Putamen (tissue), 1 donor: Measurements from ENCODE around the gene TMEM150B.
"Not testable (repeated sequence)": the region's sequence is repeated elsewhere in the genome, so short reads cannot be mapped to it uniquely, and the experiment has no call there.

Source experiments
- DNase-seq: peaks from one replicate; pipeline ENCODE4 v3.0.0-alpha.2; 2016; ENCODE audit warnings: low spot score

The TMEM150B gene

GRCh38 chr19:55339105-55339888 is 14.2 kb upstream of the TMEM150B start, which contains the start of gene KMT5C:
Gene KMT5C (plus strand): TSS chr19:55339876. CDS start chr19:55341937, 2,061 bp downstream.
- peak; percentile 100 for DNase-seq

DNA sequence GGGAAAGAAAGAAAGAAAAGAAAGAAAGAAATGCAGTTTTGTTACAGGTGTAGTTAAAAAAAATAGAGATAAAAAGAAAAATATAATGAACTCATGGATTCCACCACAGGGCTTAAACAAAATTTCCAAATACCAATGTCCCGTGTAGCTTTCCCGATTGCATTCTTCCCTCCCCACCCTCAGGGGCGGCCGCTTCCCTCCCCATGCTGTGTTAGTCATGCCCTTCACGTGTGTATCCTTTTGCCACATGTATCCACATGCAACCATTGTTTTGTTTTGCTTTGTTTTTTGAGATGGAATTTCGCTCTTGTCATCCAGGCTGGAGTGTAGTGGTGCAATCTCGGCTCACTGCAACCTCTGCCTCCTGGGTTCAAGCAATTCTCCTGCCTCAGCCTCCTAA is 11.0 kb upstream of the TMEM150B start:
- no peak for DNase-seq

DNA sequence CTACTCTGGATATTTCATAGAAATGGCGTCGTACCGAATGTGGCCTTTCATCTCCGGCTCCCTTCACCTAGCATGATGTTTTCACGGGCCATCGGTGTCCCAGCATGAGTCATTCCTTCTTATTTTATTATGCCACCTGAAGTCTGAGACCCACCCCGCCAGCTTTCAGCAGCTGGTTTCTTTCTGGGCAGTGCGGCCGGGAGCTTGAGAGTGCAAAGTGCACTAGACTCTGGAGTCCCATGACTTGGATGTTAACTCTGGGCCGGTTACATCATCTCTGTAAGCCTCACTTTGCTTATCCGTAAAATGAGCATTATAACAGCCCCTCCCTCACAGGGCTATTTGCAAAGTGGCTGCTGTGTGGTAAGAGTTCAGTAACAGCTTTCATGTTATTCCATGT is 8.7 kb upstream of the TMEM150B start:
- DNase-seq: no peak

DNA sequence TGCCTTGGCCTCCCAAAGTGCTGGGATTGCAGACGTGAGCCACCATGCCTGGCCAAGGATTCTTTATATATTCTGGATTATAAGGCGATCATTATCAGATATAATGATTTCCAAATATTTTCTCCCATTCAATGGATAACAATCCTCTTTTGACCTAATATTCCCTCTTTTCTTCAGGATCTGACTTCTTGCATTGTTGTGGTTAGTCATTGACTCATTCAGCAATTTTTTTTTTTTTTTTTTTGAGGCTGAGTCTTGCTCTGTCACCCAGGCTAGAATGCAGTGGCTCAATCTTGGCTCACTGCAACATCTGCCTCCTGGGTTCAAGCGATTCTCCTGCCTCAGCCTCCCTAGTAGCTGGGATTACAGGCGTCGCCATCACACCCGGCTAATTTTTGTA is 4.7 kb upstream of the TMEM150B start:
- DNase-seq: not testable (repeated sequence)

- DNase-seq: not testable (repeated sequence)
Observed at GRCh38 chr19:55328774-55329318, 3.7 kb upstream of the TMEM150B start.

GRCh38 chr19:55324662-55325061 is 479 bp downstream of the TMEM150B start:
- no peak for DNase-seq

DNA sequence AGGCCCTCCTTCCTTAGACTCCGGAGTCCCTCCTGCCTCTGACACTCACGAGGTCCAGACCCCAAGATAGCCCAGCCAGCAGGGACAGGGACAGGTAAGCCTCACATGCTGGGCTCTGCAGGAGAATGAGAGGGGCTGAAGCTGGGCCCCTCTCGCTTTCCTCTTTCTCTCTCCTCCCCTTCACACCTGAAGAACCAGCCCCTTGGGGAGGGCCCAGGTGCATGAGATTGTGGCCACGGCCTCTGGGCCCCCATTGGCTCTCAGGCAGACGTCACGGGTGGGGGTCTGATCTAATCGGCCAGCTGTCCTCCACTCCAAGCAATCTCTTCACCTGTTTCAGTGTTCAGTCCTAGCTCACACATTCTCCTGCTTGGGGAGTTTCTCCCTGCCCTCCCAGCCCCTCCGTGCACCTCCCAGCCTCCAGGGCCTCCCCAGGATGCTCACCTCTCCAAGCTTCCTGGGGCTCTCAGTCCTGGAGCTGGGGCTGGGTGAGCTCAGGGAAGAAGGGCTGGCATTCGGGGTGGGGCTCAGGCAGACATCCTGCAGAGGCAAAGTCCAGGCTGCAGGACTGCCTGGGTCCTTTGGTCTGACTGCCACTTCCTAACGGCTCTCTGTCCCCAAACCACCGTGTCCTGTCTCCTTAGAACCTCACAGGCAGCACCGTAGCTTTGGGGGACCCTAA is 2.8 kb downstream of the TMEM150B start:
- DNase-seq: no peak

- no peak for DNase-seq
Observed at GRCh38 chr19:55321466-55322137, 3.5 kb downstream of the TMEM150B start.

DNA sequence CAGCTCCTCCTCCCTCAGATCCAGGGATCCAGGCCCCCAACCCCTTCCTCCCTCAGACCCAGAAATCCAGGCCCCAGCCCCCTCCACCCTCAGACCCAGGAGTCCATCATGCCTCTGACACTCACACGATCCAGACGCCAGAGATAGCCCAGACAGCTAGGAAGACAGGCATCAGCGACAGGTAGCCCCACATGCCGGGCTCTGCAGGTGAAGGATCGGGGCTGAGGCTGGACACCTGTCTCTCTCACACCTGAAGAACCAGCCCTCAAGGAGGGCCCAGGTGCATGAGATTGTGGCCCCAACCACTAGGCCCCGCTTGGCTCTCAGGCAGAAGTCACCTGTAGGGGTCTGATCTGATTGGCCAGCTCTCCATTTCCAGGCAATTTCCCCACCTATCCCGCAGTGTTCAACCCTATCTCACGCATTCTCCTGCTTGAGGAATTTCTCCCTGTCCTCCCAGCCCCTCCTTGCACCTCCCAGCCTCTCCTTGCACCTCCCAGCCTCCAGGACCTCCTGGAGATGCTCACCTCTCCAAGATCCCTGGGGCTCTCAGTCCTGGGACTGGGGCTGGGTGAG is 4.2 kb downstream of the TMEM150B start:
- no peak for DNase-seq

DNA sequence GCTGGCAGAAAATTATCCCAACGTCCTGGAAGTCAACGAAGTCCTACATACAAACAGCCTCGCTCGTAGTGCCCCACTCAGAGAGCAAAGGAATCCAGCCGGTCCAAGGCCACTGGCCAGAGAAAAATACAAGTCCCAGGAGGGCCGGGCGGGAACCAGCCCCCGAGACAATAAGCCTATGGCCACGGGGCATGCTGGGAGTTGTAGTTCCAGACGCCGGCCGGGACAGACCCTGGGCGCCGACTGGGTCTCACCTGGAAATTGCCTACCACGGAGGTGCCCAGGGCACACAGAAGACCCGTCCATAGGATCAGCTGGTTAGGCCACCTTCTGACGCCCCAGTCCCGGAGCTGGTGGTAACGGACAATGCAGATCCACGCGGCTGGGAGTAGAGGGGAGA is 5.4 kb downstream of the TMEM150B start:
- DNase-seq: peak; percentile 27

DNA sequence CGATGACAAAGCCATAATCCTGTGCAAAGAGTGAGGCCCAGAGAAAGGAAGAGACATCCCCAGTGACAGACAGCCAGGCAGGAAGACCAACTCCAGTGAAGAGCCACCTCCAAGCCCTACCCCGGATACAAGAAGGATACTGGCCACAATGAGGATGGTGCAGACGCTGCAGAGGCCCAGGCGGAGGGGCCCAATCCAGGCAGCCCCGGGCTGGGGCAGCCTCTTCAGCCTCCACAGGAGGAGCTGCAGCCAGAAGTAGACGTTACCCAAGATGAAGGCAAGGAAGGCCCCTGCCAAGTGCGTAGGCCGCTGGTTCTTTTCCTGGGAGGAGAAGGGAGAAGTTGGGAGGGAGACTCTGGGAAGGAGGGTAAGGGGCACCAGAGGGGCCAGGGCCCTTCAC is 8.5 kb downstream of the TMEM150B start:
- DNase-seq: no peak

DNA sequence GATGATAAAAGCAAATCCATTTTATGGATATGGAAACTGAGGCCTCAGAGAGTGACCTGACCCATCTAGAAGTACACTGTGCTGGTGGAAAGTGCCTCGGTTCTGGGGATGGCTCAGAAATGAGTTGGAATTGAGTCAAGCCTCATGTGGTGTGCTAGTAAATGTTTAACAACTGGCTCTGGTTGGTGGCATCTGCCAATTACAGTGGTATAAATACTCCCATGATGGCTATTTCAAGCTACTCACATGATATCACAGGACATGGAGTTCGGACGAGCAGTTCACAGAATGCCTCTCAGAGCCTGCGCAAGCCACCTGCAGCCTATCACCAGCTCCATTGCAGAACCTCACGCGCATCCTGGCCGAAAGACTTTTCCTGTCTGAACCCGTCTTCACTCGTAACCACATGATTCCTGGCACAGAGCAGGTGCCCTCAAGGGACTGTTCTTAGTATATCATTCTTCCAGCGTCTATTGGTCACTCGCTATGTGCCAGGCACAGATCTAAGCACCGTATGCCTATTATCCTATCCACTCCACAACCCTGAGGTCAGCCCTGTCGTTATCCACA is 9.1 kb downstream of the TMEM150B start:
- no peak for DNase-seq

DNA sequence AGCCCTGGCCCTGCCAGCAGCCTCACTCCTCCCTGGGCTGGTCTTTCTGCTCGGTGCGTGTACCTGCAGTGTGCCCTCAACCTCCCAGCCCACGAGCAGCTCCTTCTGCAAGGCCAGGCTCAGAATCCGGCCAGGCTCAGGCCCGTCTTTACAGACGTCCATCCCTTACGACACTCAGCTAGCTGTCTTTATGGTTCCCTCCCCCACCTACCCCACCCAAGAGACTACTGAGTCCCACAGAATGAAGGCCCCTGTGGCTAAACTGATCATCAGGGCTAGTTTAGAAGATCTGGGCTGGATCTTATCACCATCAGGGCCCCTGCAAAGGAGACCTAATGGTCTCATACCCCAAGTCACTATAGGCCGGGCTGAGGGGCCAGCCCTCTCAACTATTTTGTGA is 10.7 kb downstream of the TMEM150B start:
- no peak for DNase-seq

- no peak for DNase-seq
Observed at GRCh38 chr19:55312621-55313512, 12.3 kb downstream of the TMEM150B start.

GRCh38 chr19:55311797-55312196 is 13.3 kb downstream of the TMEM150B start:
- DNase-seq: no peak

- no peak for DNase-seq
Observed at GRCh38 chr19:55311397-55311796, 13.7 kb downstream of the TMEM150B start.

- no peak for DNase-seq
Observed at GRCh38 chr19:55310498-55310897, 14.6 kb downstream of the TMEM150B start.

DNA sequence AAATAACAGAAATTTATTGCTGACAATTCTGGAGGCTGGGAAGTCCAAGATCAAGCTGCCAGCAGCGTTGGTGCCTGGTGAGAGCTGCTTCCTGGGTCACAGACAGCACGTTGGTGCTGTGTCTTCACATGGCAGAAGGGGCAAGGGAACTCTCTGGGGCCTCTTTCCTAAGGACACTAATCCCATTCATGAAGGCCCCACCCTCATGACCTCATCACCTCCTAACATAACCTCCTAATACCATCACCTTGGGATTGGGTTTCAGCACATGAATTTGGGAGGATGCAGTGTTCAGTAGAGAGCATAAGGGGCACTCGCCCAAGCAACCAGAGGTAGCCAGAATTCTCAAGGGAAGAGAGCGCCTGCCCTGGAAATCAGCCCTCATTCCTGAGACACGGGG is 15.7 kb downstream of the TMEM150B start:
- DNase-seq: no peak

DNA sequence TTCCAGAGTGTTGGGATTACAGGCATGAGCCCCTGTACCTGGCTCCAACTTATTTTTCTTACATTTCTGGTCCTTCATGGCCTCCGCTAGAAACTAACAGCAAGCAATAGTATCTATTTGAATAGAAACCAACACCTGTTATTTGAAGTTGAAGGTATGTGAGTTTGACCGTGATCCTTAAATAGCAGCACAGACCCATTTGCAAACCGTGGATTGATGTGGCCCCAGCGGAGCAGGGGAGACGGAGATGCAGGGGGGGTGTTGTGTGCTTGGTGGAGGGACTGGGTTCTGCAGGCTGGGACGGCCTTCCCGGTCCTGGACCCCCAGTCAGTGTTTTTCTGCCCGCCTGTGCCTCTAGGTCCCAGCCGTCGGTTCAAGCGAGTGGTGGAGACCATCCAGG is 16.9 kb downstream of the TMEM150B start:
- no peak for DNase-seq

DNA sequence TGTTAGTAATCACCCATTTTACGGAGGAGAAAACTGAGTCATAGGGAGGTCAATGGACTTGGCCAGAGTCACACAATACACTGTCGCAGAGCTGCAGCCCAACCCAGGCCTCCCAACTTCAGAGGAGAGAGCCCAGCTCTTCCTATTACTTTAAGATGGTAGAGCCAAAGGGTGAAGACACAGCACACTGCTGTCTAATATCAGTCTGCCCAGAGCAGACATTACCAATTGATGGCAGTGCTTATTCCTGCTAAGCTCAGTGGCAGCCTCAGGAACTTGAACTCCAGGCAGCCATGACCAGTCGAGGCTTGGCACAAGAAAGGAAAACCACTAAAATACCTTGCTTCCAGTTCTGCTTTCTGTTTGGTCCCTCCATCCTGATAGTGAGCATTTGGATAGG is 18.4 kb downstream of the TMEM150B start:
- no peak for DNase-seq

DNA sequence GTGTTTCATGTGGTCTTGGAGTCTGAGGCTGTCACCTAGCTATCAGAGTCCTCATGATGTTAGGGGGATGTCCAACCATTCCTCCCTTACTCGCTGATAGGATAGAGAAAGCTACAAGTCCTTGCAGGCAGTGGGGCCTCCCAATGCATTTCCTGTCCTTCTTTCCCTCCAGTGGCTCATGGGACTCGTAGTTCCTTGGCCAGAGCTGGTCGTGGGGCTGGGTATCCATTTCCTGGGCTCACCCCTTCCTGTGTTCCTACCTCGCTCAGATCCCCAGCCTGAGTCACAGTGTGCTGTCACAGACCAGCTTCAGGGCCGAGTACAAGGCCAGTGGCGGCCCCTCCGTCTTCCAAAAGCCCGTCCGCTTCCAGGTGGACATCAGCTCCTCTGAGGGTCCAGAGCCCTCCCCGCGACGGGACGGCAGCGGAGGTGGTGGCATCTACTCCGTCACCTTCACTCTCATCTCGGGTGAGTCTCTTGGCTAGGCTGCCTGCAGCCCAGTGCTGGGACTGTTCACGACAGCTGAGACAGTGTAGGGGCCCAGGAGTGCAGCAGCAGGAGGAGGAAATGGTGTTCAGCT is 19.1 kb downstream of the TMEM150B start:
- no peak for DNase-seq
